SJSA1 (cell line): Measurements from ENCODE around the gene SLX4. TPM values are rescaled to one million over a fixed set of nuclear protein-coding genes. Genes with fewer than 3 reads are reported as not detected.
A peak's percentile ranks its signal among the peaks of the same experiment; 100 is the strongest.
"Not testable (repeated sequence)": the region's sequence is repeated elsewhere in the genome, so short reads cannot be mapped to it uniquely, and the experiment has no call there.

ENCODE experiments used
- DNase-seq, 2 experiments: peaks; one replicate each; pipeline ENCODE4 v3.0.0-alpha.2; 2015 to 2020; ENCODE audit warnings: low spot score in 2 of 2, low read depth in 1 of 2
- H3K27ac ChIP-seq: fragments of 250-450 bp; sonication (Bioruptor Pico); 2 replicates; pipeline ENCODE4 v1.5.1; 2020; ENCODE audit warnings: mild to moderate bottlenecking, moderate library complexity
- H3K27me3 ChIP-seq: fragments of 250-450 bp; sonication (Bioruptor Pico); replicated peaks from 2 replicates; pipeline ENCODE4 v1.5.1; 2020; ENCODE audit warnings: mild to moderate bottlenecking, moderate library complexity
- H3K36me3 ChIP-seq: fragments of 250-450 bp; sonication (Bioruptor Pico); 2 replicates; pipeline ENCODE4 v1.5.1; 2020; ENCODE audit warnings: mild to moderate bottlenecking
- H3K4me1 ChIP-seq: fragments of 250-450 bp; sonication (Bioruptor Pico); replicated peaks from 2 replicates; pipeline ENCODE4 v1.6.1; 2021; ENCODE audit warnings: mild to moderate bottlenecking
- H3K4me3 ChIP-seq: fragments of 250-450 bp; sonication (Bioruptor Pico); 2 replicates; pipeline ENCODE4 v1.5.1; 2020; ENCODE audit warnings: mild to moderate bottlenecking
- H3K9me3 ChIP-seq: fragments of 250-450 bp; sonication (Bioruptor Pico); replicated peaks from 2 replicates; pipeline ENCODE4 v1.5.1; 2020; ENCODE audit warnings: mild to moderate bottlenecking
- total RNA-seq: library from RNA; depleted of rRNA; stranded (reverse); fragments of >200 nt; shearing (Covaris generic); gene quantifications from 2 replicates; pipeline ENCODE4 v1.2.3, GENCODE V29; 2014; rRNA removed

The SLX4 gene
- total RNA-seq: 3.5 and 6.0 TPM in 2 replicates

GRCh38 chr16:3611146-3611975, at the start of gene SLX4:
TSS of gene SLX4 (minus strand) at chr16:3611606. CDS start at chr16:3608964, 2,642 bp downstream.
- Histone ChIP-seq H3K4me1 (peaks cover 7% of the 10 kb centered on the region), H3K36me3 (peaks cover 29% of the 10 kb centered on the region), H3K27ac (peak within 1 kb of the TSS; percentile 61), H3K27me3 (no peaks in the 10 kb centered on the region), H3K9me3 (no peaks in the 10 kb centered on the region), H3K4me3 (peak within 1 kb of the TSS; percentile 87)
- peak; percentile 90 to 91 for DNase-seq

GRCh38 chr16:3659251-3659650, 47.8 kb upstream of the SLX4 start:
- no peak for DNase-seq
- Histone ChIP-seq H3K36me3 (peaks cover 85% of the 10 kb centered on the region), H3K27me3 (no peaks in the 10 kb centered on the region), H3K4me1 (no peaks in the 10 kb centered on the region), H3K9me3 (no peaks in the 10 kb centered on the region), H3K27ac (no peak overlapping the region), H3K4me3 (no peak overlapping the region)

- DNase-seq: no peak
- H3K4me3 ChIP-seq: no peak overlapping the region
- H3K27me3 ChIP-seq: no peaks in the 10 kb centered on the region
- H3K27ac ChIP-seq: no peak overlapping the region
- H3K4me1 ChIP-seq: no peaks in the 10 kb centered on the region
- H3K9me3 ChIP-seq: no peaks in the 10 kb centered on the region
- H3K36me3 ChIP-seq: peaks cover 67% of the 10 kb centered on the region
These were observed 45.4 kb upstream of the SLX4 start for GRCh38 chr16:3656491-3657468.

- H3K9me3 ChIP-seq: not testable (repeated sequence)
These were observed 44.7 kb upstream of the SLX4 start for GRCh38 chr16:3656160-3656490.

GRCh38 chr16:3655396-3656159, 44.2 kb upstream of the SLX4 start:
- no peak overlapping the region for H3K27ac ChIP-seq
- H3K9me3 ChIP-seq: no peaks in the 10 kb centered on the region
- H3K4me3 ChIP-seq: no peak overlapping the region
- no peak for DNase-seq
- no peaks in the 10 kb centered on the region for H3K27me3 ChIP-seq
- no peaks in the 10 kb centered on the region for H3K4me1 ChIP-seq
- H3K36me3 ChIP-seq: peaks cover 57% of the 10 kb centered on the region

More at GRCh38 chr16:3656160-3656490, 44.7 kb upstream of the SLX4 start:
- not testable (repeated sequence) for H3K27ac ChIP-seq, H3K4me3 ChIP-seq, H3K4me1 ChIP-seq, DNase-seq, H3K27me3 ChIP-seq
- peaks cover 61% of the 10 kb centered on the region for H3K36me3 ChIP-seq

GRCh38 chr16:3655030-3655395, 43.6 kb upstream of the SLX4 start:
- no peak for DNase-seq

GRCh38 chr16:3654249-3654991, 43.0 kb upstream of the SLX4 start, which contains the start of gene DNASE1:
TSS of gene DNASE1 (plus strand) at chr16:3654691. CDS start at chr16:3655374, 683 bp downstream.
- peaks cover 47% of the 10 kb centered on the region for H3K36me3 ChIP-seq
- no peak within 1 kb of the TSS for H3K4me3 ChIP-seq

More at GRCh38 chr16:3655030-3655395, 43.6 kb upstream of the SLX4 start:
- Histone ChIP-seq H3K4me3 (no peak overlapping the region), H3K4me1 (no peaks in the 10 kb centered on the region), H3K36me3 (peaks cover 53% of the 10 kb centered on the region), H3K9me3 (no peaks in the 10 kb centered on the region), H3K27ac (no peak overlapping the region), H3K27me3 (no peaks in the 10 kb centered on the region)

GRCh38 chr16:3652373-3653195, 41.2 kb upstream of the SLX4 start:
- H3K4me3 ChIP-seq: no peak overlapping the region

More at GRCh38 chr16:3654249-3654991, 43.0 kb upstream of the SLX4 start, which contains the start of gene DNASE1:
- Histone ChIP-seq H3K9me3 (no peaks in the 10 kb centered on the region), H3K27ac (no peak within 1 kb of the TSS), H3K4me1 (no peaks in the 10 kb centered on the region), H3K27me3 (no peaks in the 10 kb centered on the region)
- peak; percentile 40 to 70 for DNase-seq

GRCh38 chr16:3651461-3652372, 40.3 kb upstream of the SLX4 start:
- Histone ChIP-seq H3K9me3 (no peaks in the 10 kb centered on the region), H3K36me3 (peaks cover 21% of the 10 kb centered on the region), H3K27me3 (no peaks in the 10 kb centered on the region), H3K4me3 (no peak overlapping the region), H3K27ac (no peak overlapping the region), H3K4me1 (no peaks in the 10 kb centered on the region)
- peak in 1 of 2 experiments; percentile 38 for DNase-seq

More at GRCh38 chr16:3652373-3653195, 41.2 kb upstream of the SLX4 start:
- peak in 1 of 2 experiments; percentile 41 for DNase-seq
- H3K27me3 ChIP-seq: no peaks in the 10 kb centered on the region
- peaks cover 30% of the 10 kb centered on the region for H3K36me3 ChIP-seq
- no peaks in the 10 kb centered on the region for H3K9me3 ChIP-seq
- H3K4me1 ChIP-seq: no peaks in the 10 kb centered on the region
- no peak overlapping the region for H3K27ac ChIP-seq

GRCh38 chr16:3650631-3651265, 39.3 kb upstream of the SLX4 start:
- DNase-seq: peak in 1 of 2 experiments; percentile 25
- Histone ChIP-seq H3K27me3 (no peaks in the 10 kb centered on the region), H3K9me3 (no peaks in the 10 kb centered on the region), H3K36me3 (peaks cover 15% of the 10 kb centered on the region), H3K27ac (no peak overlapping the region), H3K4me3 (no peak overlapping the region), H3K4me1 (no peaks in the 10 kb centered on the region)
